Putamen (tissue), 1 donor: Measurements from ENCODE around the gene CACNA1I.

Experiments
- DNase-seq: peaks from one replicate; pipeline ENCODE4 v3.0.0-alpha.2; 2016; ENCODE audit warnings: low spot score

Gene CACNA1I

GRCh38 chr22:39669432-39669831, 98.9 kb downstream of the CACNA1I start:
- DNase-seq, result no peak

- no peak for DNase-seq
Observed at GRCh38 chr22:39671936-39672335, 101.4 kb downstream of the CACNA1I start.

- no peak for DNase-seq
Observed at GRCh38 chr22:39674536-39674935, 104.0 kb downstream of the CACNA1I start.

- peak; percentile 29 for DNase-seq
Observed at GRCh38 chr22:39675947-39676346, 105.4 kb downstream of the CACNA1I start.

GRCh38 chr22:39677967-39678366, 107.4 kb downstream of the CACNA1I start:
- no peak for DNase-seq

GRCh38 chr22:39678862-39679490, 108.4 kb downstream of the CACNA1I start:
- no peak for DNase-seq

GRCh38 chr22:39679652-39680051, 109.1 kb downstream of the CACNA1I start:
- no peak for DNase-seq

- DNase-seq, result no peak
Observed at GRCh38 chr22:39680486-39680885, 109.9 kb downstream of the CACNA1I start.

GRCh38 chr22:39681038-39681861, 110.7 kb downstream of the CACNA1I start:
- DNase-seq, result no peak

- DNase-seq, result no peak
Observed at GRCh38 chr22:39682994-39683393, 112.4 kb downstream of the CACNA1I start.

- no peak for DNase-seq
Observed at GRCh38 chr22:39683639-39684038, 113.1 kb downstream of the CACNA1I start.

- no peak for DNase-seq
Observed at GRCh38 chr22:39684702-39685281, 114.2 kb downstream of the CACNA1I start.

- DNase-seq, result no peak
Observed at GRCh38 chr22:39685336-39686177, 115.0 kb downstream of the CACNA1I start.

- DNase-seq, result no peak
Observed at GRCh38 chr22:39686178-39686620, 115.6 kb downstream of the CACNA1I start.

GRCh38 chr22:39686776-39687525, 116.4 kb downstream of the CACNA1I start:
- no peak for DNase-seq

- DNase-seq, result no peak
Observed at GRCh38 chr22:39688186-39688785, 117.7 kb downstream of the CACNA1I start.

GRCh38 chr22:39689421-39689820, 118.9 kb downstream of the CACNA1I start:
- no peak for DNase-seq

GRCh38 chr22:39690881-39691605, 120.5 kb downstream of the CACNA1I start:
- peak; percentile 14 for DNase-seq

- no peak for DNase-seq
Observed at GRCh38 chr22:39693943-39694500, 123.5 kb downstream of the CACNA1I start.
